Embryonic facial prominence (tissue), 1 donor: Measurements from ENCODE around the gene LMNA.
"Not testable (repeated sequence)": the region's sequence is repeated elsewhere in the genome, so short reads cannot be mapped to it uniquely, and the experiment has no call there.

Experiments used
- DNase-seq: peaks from one replicate; pipeline ENCODE4 v3.0.0-alpha.2; 2016; ENCODE audit errors: extremely low spot score

LMNA gene

GRCh38 chr1:156122086-156122485, 7.6 kb downstream of the LMNA start:
- no peak for DNase-seq

- DNase-seq: no peak
These were observed 8.2 kb downstream of the LMNA start for GRCh38 chr1:156122519-156123355.

- no peak for DNase-seq
These were observed 9.1 kb downstream of the LMNA start for GRCh38 chr1:156123356-156124196.

GRCh38 chr1:156124557-156125483, 10.3 kb downstream of the LMNA start:
- DNase-seq: no peak

GRCh38 chr1:156125544-156125943, 11.0 kb downstream of the LMNA start:
- not testable (repeated sequence) for DNase-seq

- no peak for DNase-seq
These were observed 11.6 kb downstream of the LMNA start for GRCh38 chr1:156126043-156126629.

- no peak for DNase-seq
These were observed 12.4 kb downstream of the LMNA start for GRCh38 chr1:156126630-156127534.

GRCh38 chr1:156128308-156128653, 13.8 kb downstream of the LMNA start:
- no peak for DNase-seq

GRCh38 chr1:156128654-156129597, 14.4 kb downstream of the LMNA start:
- DNase-seq: peak; percentile 88

GRCh38 chr1:156129687-156130577, 15.4 kb downstream of the LMNA start:
- DNase-seq: peak; percentile 91

- no peak for DNase-seq
These were observed 16.0 kb downstream of the LMNA start for GRCh38 chr1:156130578-156130942.

GRCh38 chr1:156134716-156135435, 20.4 kb downstream of the LMNA start:
- no peak for DNase-seq

- no peak for DNase-seq
These were observed 21.7 kb downstream of the LMNA start for GRCh38 chr1:156135930-156136871.

GRCh38 chr1:156136970-156137483, 22.5 kb downstream of the LMNA start:
- no peak for DNase-seq

- no peak for DNase-seq
These were observed 24.0 kb downstream of the LMNA start for GRCh38 chr1:156138458-156138867.
